Activated naive CD4-positive, alpha-beta T cell treated with anti-CD3 and anti-CD28 coated beads for 36 hours (primary cell): ENCODE data around the gene ANXA3. TPM values are rescaled to one million over a fixed set of nuclear protein-coding genes. Genes with fewer than 3 reads are reported as not detected.

ENCODE experiments used
- CTCF ChIA-PET: fragments of 350-600 bp; sonication (Branson Sonifier 250); formaldehyde crosslinking; loops from one replicate; lab custom pipeline; 2021; ENCODE audit warnings: antibody characterized with exemption; lab: Charles Lee
- DNase-seq: peaks from one replicate; pipeline ENCODE4 v3.0.0-alpha.2; 2020
- H3K27ac Mint-ChIP-seq: one replicate; pipeline ENCODE4 v1.8.0; 2021; ENCODE audit warnings: mild to moderate bottlenecking, mixed read lengths
- H3K27me3 Mint-ChIP-seq: one replicate; pipeline ENCODE4 v1.8.0; 2021; ENCODE audit warnings: low read depth, mixed read lengths
- H3K36me3 Mint-ChIP-seq: one replicate; pipeline ENCODE4 v1.8.0; 2021; ENCODE audit warnings: low read depth, mixed read lengths
- H3K4me1 Mint-ChIP-seq: one replicate; pipeline ENCODE4 v1.8.0; 2021; ENCODE audit warnings: low read depth, mixed read lengths
- H3K4me3 Mint-ChIP-seq: one replicate; pipeline ENCODE4 v1.8.0; 2021; ENCODE audit warnings: mild to moderate bottlenecking, moderate library complexity, mixed read lengths
- H3K9me3 Mint-ChIP-seq: one replicate; pipeline ENCODE4 v1.8.0; 2021; ENCODE audit warnings: mixed read lengths
- intact Hi-C: fragments of 100-400 bp; cut with micrococcal nuclease; formaldehyde crosslinking; loops from one replicate; pipeline ENCODE4 v1.15.1; 2023
- total RNA-seq, 2 experiments: library from RNA; stranded (reverse); gene quantifications; one replicate each; pipeline ENCODE4 v1.2.3, GENCODE V29; 2021

Gene ANXA3
- total RNA-seq, 2 experiments from 2014 or later = 1.2 to 3.0 TPM

DNA sequence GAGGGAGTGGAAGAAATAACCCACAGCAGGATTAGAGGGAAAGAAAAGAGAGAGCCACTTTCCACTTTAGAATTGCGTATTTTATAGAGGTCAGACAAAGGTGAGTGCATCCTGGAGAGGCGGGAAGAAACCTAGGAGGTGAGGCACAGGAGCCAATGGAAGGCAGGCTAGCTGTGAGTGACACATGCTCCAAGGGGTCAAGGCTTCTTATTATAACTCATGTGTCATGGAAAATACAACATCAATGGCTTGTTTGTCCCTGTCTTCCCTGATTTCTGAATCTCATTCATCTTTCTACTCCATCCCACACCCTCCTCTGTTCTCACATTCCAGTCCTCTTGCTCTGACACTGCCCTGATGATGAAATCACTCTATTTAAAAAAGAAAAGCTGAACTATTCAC lies 14.4 kb downstream of the ANXA3 start:
- CTCF ChIA-PET = interaction anchor here (0.6 to 1.2 kb wide), 3 partner anchors 86 to 298 kb away, joined by 3 to 8 read pairs (median 3); no protein-coding TSS in a partner anchor
- H3K9me3 Mint-ChIP-seq = no peaks in the 10 kb centered on the region
- intact Hi-C loops = no loop called here
- no peak for DNase-seq
- H3K36me3 Mint-ChIP-seq = no peaks in the 10 kb centered on the region
- no peak overlapping the region for H3K27ac Mint-ChIP-seq
- no peak overlapping the region for H3K4me3 Mint-ChIP-seq
- H3K4me1 Mint-ChIP-seq = no peaks in the 10 kb centered on the region
- peaks cover 4% of the 10 kb centered on the region for H3K27me3 Mint-ChIP-seq

DNA sequence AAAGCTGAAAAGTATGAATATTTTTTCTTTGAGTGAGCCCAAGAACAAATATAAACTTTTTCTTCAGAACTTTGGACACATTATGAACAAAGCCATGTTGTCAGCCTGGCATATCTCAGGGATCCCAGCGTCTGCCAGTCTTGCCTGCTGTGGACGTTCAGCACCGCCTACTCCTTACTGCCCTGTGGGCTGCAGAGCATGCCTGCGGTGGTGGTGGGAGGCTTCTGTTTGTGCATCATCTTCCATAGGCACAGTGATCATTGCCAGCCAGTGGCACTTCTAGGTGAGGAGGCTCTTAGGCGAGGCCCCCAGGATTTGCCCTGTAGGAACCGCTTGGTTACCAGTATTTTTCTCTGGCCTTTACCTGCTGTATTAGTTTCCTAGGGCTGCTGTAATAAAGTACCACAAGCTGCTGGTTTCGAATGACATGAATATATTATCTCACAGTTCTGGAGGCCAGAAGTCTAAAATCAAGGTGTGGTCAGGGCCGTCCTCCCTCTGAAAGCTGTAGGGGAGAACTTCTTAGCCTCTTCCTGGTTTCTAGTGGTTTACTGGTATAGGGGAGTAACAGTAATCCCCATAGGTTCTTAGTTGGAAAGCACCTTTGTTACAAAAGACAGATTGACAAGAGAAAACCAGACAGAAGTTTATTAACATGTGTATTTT lies 15.4 kb downstream of the ANXA3 start:
- CTCF ChIA-PET = interaction anchor here (0.6 to 1.2 kb wide), 2 partner anchors 243 to 295 kb away, joined by 3 to 4 read pairs; no protein-coding TSS in a partner anchor
- Mint-ChIP-seq H3K4me1 (no peaks in the 10 kb centered on the region), H3K4me3 (no peak overlapping the region), H3K27ac (no peak overlapping the region), H3K36me3 (no peaks in the 10 kb centered on the region), H3K9me3 (no peaks in the 10 kb centered on the region), H3K27me3 (peaks cover 5% of the 10 kb centered on the region)
- intact Hi-C loops = no loop called here
- no peak for DNase-seq

DNA sequence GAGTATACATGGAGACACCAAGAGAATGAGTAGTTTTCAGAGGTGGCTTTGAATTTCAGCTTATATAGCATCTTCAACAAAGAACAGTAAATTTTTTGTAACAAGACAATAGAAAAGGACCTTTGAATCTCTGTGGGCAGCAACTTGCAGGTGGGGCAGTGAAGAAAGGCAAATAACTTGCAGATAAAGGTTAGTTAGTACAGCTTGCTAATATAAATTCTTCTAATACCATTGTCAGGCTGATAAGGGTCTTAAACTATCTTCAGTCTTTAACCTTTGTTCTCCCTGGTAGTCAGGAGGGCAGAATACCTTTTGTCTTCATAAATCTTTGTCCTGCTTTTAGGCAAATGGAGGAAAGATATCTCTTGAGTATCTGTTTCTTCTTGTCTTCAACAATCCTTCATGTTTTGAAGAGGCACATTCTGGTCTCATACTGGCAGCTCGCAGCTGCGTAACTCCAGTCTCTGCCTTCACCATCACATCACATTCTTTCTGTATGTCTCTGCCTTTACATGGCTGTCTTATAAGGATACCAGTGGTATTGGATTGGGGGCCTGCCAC lies 16.0 kb downstream of the ANXA3 start:
- Mint-ChIP-seq H3K4me3 (no peak overlapping the region), H3K4me1 (no peaks in the 10 kb centered on the region), H3K9me3 (no peaks in the 10 kb centered on the region), H3K36me3 (no peaks in the 10 kb centered on the region), H3K27me3 (peaks cover 2% of the 10 kb centered on the region), H3K27ac (no peak overlapping the region)
- no peak for DNase-seq
- CTCF ChIA-PET = interaction anchor here (0.8 kb wide), 1 partner anchor 24 kb away, joined by 3 read pairs; no protein-coding TSS in a partner anchor
- intact Hi-C loops = no loop called here

DNA sequence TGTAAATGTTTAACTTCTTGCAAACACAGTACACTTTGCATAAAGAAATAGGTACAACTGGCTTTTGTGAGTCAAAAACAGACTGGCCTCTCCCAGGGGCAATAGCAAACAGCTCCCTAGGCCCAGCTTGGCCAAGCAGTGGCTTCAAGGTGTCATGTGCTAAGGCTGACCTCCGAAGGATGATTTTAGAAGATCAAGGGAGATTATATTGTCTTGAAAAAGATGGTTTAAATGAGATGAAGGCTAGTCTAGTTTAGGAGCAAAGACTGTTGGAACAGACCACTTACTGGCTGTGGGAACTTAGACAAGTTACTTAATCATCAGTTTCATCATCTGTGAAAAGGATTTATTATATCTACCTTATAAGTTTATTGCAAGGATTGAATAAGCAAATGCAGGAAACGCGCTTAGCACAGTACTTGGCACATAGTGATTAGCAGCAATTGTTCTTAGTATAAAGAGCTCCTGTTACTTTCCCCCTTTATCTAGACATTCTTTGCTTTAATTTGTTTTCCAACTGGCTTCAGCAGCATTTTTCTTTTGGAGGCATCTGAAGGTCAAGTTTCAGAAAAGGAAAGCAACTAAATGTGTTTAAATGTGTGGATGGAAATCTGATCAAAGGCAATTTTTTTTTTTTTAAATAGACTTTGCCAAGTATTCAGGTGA lies 17.2 kb downstream of the ANXA3 start:
- Mint-ChIP-seq H3K9me3 (no peaks in the 10 kb centered on the region), H3K4me1 (no peaks in the 10 kb centered on the region), H3K27ac (no peak overlapping the region), H3K36me3 (no peaks in the 10 kb centered on the region), H3K4me3 (no peak overlapping the region), H3K27me3 (peaks cover 2% of the 10 kb centered on the region)
- no peak for DNase-seq
- intact Hi-C loops = no loop called here
- CTCF ChIA-PET = interaction anchor here (0.6 to 1.2 kb wide), 3 partner anchors 24 to 413 kb away, joined by 3 to 6 read pairs (median 4); no protein-coding TSS in a partner anchor

DNA sequence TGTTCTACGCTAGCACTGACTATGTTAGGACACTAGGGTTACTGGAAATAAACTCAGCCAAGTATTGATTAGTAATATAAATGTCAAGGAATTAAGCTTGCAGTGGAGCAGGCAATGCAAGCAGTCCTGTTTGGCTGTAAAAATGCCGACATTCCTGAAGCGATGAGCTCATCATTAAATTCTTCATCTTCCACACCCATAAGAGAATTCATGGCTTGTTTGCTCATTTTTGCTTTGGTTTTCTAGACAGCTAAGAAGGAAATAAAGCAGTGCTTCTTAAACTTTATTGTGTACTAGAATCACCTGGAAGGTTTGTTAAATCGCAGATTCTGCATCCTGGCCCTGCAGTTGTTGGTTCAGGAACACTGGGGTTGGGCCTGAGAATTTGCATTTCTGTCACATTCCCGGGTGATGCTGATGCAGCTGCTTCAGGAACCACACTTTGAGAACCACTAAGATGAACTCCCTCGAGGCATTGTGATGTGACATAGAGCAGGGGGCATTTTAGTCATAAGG lies 17.8 kb downstream of the ANXA3 start:
- Mint-ChIP-seq H3K4me1 (no peaks in the 10 kb centered on the region), H3K4me3 (no peak overlapping the region), H3K27me3 (peaks cover 2% of the 10 kb centered on the region), H3K27ac (no peak overlapping the region), H3K36me3 (no peaks in the 10 kb centered on the region), H3K9me3 (no peaks in the 10 kb centered on the region)
- intact Hi-C loops = no loop called here
- DNase-seq = no peak
- CTCF ChIA-PET = interaction anchor here (0.6 to 1.2 kb wide), 2 partner anchors 23 to 414 kb away, joined by 4 to 6 read pairs; no protein-coding TSS in a partner anchor

DNA sequence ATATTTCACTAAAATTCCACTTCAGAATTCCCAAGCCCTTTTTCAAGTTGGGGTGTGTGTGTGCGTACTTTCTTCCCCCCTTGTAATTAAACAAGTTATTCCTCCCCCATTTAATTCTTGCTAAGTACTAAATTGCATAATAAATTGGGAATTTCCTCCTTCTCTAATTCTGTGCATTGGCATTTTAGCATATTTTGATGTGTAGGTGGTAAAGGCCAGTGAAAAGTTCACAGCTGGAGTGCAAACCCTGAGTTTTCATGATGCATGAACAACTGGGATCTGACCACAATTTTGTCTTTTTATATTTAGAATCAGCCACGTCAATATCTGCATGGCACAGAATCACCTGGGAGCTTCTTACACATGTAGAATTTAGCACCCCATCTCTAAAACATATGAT lies 18.5 kb downstream of the ANXA3 start:
- intact Hi-C loops = no loop called here
- peaks cover 2% of the 10 kb centered on the region for H3K27me3 Mint-ChIP-seq
- no peak overlapping the region for H3K27ac Mint-ChIP-seq
- H3K36me3 Mint-ChIP-seq = no peaks in the 10 kb centered on the region
- no peak overlapping the region for H3K4me3 Mint-ChIP-seq
- DNase-seq = no peak
- CTCF ChIA-PET = no interaction called here
- no peaks in the 10 kb centered on the region for H3K9me3 Mint-ChIP-seq
- H3K4me1 Mint-ChIP-seq = no peaks in the 10 kb centered on the region

DNA sequence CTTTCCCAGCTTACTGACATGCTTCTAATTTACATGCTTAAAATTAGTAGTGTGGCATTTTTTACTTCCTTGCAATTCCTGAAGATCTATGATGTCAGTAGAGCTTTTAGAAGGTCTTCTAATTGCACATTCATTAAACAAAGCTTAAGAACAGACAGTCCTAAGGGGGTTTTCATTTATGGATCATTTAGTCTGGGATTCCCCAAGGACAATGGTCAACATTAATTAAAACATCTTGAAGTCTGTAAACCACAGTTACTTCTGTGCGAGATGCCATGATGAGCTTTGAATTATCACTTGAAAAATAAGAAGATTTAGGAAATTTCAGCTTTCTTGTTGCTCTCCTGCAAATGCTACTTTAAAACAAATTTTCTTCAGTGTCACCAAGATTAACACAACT lies 20.2 kb downstream of the ANXA3 start:
- no peaks in the 10 kb centered on the region for H3K36me3 Mint-ChIP-seq
- H3K27ac Mint-ChIP-seq = no peak overlapping the region
- intact Hi-C loops = no loop called here
- H3K27me3 Mint-ChIP-seq = peaks cover 2% of the 10 kb centered on the region
- no peaks in the 10 kb centered on the region for H3K4me1 Mint-ChIP-seq
- H3K9me3 Mint-ChIP-seq = no peaks in the 10 kb centered on the region
- H3K4me3 Mint-ChIP-seq = no peak overlapping the region
- CTCF ChIA-PET = interaction anchor here (0.6 to 0.7 kb wide), 2 partner anchors 10 to 329 kb away, joined by 3 read pairs; no protein-coding TSS in a partner anchor
- no peak for DNase-seq

DNA sequence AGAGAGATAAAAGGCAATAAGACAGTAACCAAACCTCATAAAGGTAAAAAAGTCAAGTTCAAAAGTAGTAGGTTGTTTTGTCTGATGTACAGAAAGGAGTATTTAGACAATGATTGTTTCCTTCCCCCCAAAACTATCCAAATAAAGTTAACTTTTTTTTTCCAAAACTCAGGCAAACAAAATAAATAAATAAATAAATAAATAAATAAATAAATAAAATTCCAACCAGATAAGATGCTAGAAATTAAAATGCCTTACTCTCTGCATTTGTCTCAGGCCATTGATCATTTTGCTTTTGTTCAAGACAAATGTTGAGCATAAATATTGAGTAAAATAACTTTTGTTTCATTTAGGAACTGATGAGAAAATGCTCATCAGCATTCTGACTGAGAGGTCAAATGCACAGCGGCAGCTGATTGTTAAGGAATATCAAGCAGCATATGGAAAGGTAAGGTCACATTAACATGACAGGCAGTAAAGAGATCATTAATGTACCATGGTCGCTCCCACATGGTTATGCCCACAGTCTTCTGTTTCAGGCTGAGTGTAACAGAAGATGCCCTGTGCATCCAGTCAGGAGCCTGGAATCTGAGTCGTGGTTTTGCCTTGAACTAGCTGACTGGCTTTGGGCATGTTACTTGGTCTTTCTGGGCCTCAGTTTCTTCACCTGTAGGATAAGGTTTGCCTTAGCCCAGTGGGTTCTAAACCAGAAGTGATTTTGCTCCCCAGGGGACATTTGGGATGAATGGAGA lies 27.3 kb downstream of the ANXA3 start:
- no peak for DNase-seq
- Mint-ChIP-seq H3K4me3 (no peak overlapping the region), H3K4me1 (no peaks in the 10 kb centered on the region), H3K27me3 (peaks cover 2% of the 10 kb centered on the region), H3K36me3 (no peaks in the 10 kb centered on the region), H3K27ac (no peak overlapping the region), H3K9me3 (no peaks in the 10 kb centered on the region)
- intact Hi-C loops = no loop called here
- CTCF ChIA-PET = no interaction called here

DNA sequence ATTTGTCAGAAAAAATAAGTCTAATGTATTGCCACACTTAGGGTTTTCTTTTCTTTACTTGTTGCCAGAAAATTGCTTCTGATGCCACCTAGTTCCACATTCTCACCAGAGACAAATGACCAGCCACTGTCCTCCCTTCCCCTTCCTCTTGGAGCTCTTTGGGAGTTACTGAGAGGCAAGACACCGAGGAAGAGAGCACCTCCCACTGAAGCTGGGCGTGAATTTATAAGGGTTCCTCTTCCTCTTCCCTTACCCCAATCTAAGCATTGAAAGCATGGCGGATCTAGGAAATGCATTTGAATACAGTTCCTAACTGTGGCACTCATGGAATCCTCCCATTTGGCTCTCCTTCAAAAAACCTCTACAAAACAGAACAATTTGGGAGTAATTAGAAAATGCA lies 30.0 kb downstream of the ANXA3 start:
- Mint-ChIP-seq H3K27ac (no peak overlapping the region), H3K4me3 (no peak overlapping the region), H3K4me1 (no peaks in the 10 kb centered on the region), H3K27me3 (peaks cover 2% of the 10 kb centered on the region), H3K36me3 (no peaks in the 10 kb centered on the region), H3K9me3 (no peaks in the 10 kb centered on the region)
- intact Hi-C loops = no loop called here
- CTCF ChIA-PET = interaction anchor here (0.9 to 1.2 kb wide), 2 partner anchors 10 to 288 kb away, joined by 3 read pairs; no protein-coding TSS in a partner anchor
- no peak for DNase-seq

DNA sequence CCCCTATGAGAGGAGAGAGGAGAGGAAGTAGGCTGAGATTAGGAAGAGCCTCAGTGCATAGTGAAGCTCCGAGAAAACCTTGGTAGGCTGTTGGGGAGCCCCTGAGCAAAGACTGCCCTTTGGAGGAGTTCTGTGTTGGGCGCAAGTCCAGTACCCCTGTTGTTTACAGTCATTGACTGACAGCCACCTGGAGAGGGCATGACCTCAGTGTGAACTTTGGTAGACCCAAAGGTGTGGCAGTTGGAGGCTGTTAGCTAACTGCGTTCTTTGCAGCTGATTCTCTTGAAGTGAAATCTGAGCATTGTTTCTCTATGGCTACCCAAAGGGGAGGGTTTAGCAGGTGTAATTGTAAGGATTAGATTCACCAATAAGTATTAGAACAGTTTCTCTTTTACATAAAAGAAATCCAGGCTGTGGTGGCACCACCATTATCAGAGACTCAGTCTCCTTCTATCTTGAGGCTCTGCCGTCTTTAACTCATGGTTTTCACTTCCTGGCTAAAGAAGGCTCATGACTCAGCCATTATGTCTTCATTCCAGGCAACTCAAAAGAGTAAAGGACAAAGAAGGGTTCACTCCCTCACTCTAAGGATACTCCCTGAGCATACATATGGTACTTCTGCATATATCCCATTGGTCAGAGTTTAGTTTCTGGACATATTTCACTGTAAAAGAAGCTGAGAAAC lies 33.4 kb downstream of the ANXA3 start:
- intact Hi-C loops = no loop called here
- H3K4me1 Mint-ChIP-seq = no peaks in the 10 kb centered on the region
- no peak overlapping the region for H3K27ac Mint-ChIP-seq
- no peaks in the 10 kb centered on the region for H3K9me3 Mint-ChIP-seq
- peaks cover 2% of the 10 kb centered on the region for H3K27me3 Mint-ChIP-seq
- DNase-seq = no peak
- H3K36me3 Mint-ChIP-seq = no peaks in the 10 kb centered on the region
- CTCF ChIA-PET = no interaction called here
- H3K4me3 Mint-ChIP-seq = no peak overlapping the region

DNA sequence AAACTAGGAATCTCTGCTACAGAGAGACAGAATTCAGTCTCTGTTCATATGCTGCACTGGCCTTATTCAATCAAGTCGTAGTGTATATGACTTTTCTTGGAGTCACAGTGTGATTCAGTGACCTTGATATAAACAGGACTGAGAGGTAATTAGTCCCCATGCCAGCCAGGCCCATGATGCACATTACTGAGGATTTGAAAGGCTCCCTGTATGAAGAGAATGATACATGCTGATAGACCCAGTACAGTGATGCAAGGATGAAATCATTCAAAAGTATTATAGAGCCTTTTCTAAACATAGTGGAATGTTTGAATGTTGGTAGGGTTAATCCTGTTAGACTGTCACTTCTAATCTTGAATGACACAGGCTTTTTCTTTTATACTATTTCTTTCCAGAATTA lies 34.1 kb downstream of the ANXA3 start:
- H3K4me1 Mint-ChIP-seq = no peaks in the 10 kb centered on the region
- CTCF ChIA-PET = no interaction called here
- H3K27ac Mint-ChIP-seq = no peak overlapping the region
- no peaks in the 10 kb centered on the region for H3K9me3 Mint-ChIP-seq
- H3K4me3 Mint-ChIP-seq = no peak overlapping the region
- intact Hi-C loops = no loop called here
- no peaks in the 10 kb centered on the region for H3K36me3 Mint-ChIP-seq
- DNase-seq = no peak
- peaks cover 2% of the 10 kb centered on the region for H3K27me3 Mint-ChIP-seq
